Fibroblast of lung (primary cell): ENCODE data around the gene FGR.

Source experiments
- CTCF ChIP-seq, 2 donors: IDR thresholded peaks in 1 of 2; conservative IDR thresholded peaks in 1 of 2; 1 replicate in 1 of 2; 2 replicates in 1 of 2; pipeline ENCODE4 v1.5.1; 2011 to 2012; ENCODE audit warnings: low read length in 2 of 2, control low read depth in 1 of 2, inconsistent platforms in 1 of 2, low read depth in 1 of 2, mild to moderate bottlenecking in 1 of 2
- EZH2 ChIP-seq: IDR thresholded peaks from 2 replicates; pipeline ENCODE4 v1.5.1; 2012; ENCODE audit warnings: low read length, control low read depth, mild to moderate bottlenecking; ENCODE audit errors: missing control alignments

DNA sequence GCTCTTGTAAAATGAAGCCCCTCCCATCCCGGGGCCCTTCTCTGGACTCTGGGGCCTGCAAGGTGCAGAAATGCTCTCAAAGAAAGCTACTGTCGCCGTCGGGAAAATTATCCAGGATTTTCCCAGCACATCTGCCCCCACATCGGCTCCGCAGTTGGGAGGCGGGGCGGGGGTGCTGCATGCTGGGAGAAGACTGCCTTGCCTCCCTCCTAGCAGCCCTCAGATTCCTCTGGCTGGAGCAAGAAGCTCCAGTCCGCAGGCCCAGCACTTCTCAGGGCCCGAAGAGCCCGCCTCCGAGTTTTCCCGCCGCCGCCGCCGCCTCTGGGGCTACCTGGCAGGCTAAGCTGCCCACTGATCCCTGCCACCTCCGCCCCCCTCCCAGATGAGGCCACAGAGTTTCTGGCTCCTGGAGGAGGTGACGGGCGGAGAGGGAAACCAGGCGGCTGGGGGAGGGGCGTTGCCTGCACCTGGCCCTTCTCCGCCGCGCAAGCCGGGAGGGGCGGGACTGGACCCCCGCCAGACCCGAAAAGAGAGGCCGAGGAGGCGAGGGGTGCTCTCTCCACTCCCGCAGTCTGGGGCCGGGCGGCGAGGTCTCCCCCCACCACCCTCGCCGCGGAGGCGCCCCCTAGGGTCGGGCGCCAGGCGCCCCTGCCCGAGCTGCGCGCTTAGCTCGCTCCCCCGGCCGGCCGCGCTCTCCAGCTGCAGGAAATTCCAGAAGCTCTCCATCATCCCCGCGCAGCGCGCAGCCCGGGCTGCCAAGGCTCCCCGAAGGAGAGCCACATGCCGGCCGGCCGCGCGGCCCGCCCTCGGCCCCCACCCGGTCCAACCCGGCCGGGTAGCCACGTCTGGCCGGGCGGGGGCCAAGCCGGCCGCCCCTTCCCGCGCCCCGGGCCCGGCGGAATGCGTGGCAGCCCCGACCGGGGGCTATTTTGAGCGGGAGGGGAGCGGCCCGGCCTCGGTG lies 59.8 kb downstream of the FGR start:
- peak in 1 of 2 donors; percentile 48 for TF ChIP-seq CTCF (conservative IDR thresholded peaks at IDR 0.05 in 1 of 2, IDR thresholded peaks at IDR 0.05 in 1 of 2; ENCODE audit: low read depth in 1 of 2, low read length in 2 of 2)
- TF ChIP-seq EZH2: no peak
